ENCODE measurements around the gene CHCT1. TPM values are rescaled to one million over a fixed set of nuclear protein-coding genes. Genes with fewer than 3 reads are reported as not detected.
"Not testable (repeated sequence)": the region's sequence is repeated elsewhere in the genome, so short reads cannot be mapped to it uniquely, and the experiment has no call there.

The CHCT1 gene
- total RNA-seq, 2 experiments from 2014 or later = not detected

DNA sequence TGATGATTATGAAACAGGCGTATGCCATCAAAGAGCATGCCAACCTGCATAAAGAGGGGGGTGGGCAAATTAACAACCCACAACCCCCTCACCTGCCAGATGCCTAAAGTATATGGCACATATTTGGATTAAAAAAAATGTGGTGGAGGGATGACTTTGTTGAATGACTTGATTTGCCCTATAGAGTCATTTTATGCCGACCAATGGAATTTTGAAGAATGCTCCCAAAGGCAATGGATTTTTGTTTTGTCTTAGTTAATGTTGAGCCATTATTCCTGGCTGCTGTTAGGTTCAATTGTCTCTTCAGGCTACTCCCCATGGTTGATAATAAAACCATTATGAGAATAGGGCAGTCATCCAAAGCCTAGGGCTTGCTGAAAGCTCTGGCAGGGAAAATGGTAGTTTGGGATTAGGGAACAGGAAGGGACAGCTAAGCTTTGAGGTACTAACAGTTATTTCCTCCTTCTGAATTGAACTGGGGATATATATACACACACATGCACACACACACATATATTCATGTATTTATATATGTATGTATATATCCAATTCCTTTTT lies 5.8 kb upstream of the CHCT1 start:
- Histone ChIP-seq H3K4me1 (ENCODE audit: insufficient read depth, low read length, poor library complexity, severe bottlenecking) (no peaks in the 10 kb centered on the region), H4K20me1 (ENCODE audit: insufficient read depth, low read length) (no peaks in the 10 kb centered on the region), H3K79me2 (ENCODE audit: insufficient read depth, low read depth, low read length) (no peaks in the 10 kb centered on the region), H3K4me2 (ENCODE audit: low read length) (no peak overlapping the region), H3K36me3 (ENCODE audit: insufficient read depth, low read length) (no peaks in the 10 kb centered on the region), H3K9me2 (ENCODE audit: insufficient read depth, low read length) (no peaks in the 10 kb centered on the region), H3K27ac (ENCODE audit: low read depth, low read length, poor library complexity, severe bottlenecking) (no peak overlapping the region), H3K9me3 (ENCODE audit: low read length) (no peaks in the 10 kb centered on the region), H3K4me3 (ENCODE audit: low read depth, low read length, poor library complexity, severe bottlenecking) (no peak overlapping the region), H2AFZ (ENCODE audit: low read length) (no peak overlapping the region)
- TF ChIP-seq, protein P1, sequence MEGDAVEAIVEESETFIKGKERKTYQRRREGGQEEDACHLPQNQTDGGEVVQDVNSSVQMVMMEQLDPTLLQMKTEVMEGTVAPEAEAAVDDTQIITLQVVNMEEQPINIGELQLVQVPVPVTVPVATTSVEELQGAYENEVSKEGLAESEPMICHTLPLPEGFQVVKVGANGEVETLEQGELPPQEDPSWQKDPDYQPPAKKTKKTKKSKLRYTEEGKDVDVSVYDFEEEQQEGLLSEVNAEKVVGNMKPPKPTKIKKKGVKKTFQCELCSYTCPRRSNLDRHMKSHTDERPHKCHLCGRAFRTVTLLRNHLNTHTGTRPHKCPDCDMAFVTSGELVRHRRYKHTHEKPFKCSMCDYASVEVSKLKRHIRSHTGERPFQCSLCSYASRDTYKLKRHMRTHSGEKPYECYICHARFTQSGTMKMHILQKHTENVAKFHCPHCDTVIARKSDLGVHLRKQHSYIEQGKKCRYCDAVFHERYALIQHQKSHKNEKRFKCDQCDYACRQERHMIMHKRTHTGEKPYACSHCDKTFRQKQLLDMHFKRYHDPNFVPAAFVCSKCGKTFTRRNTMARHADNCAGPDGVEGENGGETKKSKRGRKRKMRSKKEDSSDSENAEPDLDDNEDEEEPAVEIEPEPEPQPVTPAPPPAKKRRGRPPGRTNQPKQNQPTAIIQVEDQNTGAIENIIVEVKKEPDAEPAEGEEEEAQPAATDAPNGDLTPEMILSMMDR (conservative IDR thresholded peaks at IDR 0.05; ENCODE audit: low read length) = no peak
- no peak for TF ChIP-seq EZH2phosphoT487 (IDR thresholded peaks at IDR 0.05; ENCODE audit: borderline replicate concordance, low read depth, low read length)
- DNase-seq (ENCODE audit: low spot score) = no peak
- intact Hi-C loops (cut with micrococcal nuclease; ENCODE audit: unreplicated experiment) = no loop called here
- ChIA-PET POLR2A (interaction anchor here (0.7 kb wide), 1 partner anchor 12 kb away, joined by 3 read pairs; no protein-coding TSS in a partner anchor), CTCF (ENCODE audit: unreplicated experiment) (no interaction called here)
- BruUV-seq (replicated peaks) = no TSS peak

DNA sequence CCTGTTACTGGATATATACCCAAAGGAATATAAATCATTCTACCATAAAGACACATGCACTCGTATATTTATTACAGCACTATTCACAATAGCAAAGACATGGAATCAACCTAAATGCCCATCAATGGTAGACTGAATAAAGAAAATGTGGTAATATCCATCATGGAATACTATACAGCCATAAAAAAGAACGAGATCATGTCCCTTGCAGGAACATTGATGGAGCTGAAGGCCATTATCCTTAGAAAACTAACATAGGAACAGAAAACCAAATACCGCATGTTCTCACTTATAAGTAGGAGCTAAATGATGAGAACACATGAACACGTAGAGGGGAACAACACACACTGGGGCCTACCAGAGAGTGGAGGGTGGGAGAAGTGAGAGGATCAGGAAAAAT lies 3.3 kb upstream of the CHCT1 start:
- CTCF ChIA-PET (ENCODE audit: unreplicated experiment); H3K9me2 ChIP-seq (ENCODE audit: insufficient read depth, low read length); H3K27ac ChIP-seq (ENCODE audit: low read depth, low read length, poor library complexity, severe bottlenecking); BruUV-seq (replicated peaks); H3K79me2 ChIP-seq (ENCODE audit: insufficient read depth, low read depth, low read length); H3K4me2 ChIP-seq (ENCODE audit: low read length); H3K4me1 ChIP-seq (ENCODE audit: insufficient read depth, low read length, poor library complexity, severe bottlenecking); H3K9me3 ChIP-seq (ENCODE audit: low read length); DNase-seq (ENCODE audit: low spot score); H4K20me1 ChIP-seq (ENCODE audit: insufficient read depth, low read length); H2AFZ ChIP-seq (ENCODE audit: low read length); POLR2A ChIA-PET; intact Hi-C loops (cut with micrococcal nuclease; ENCODE audit: unreplicated experiment); H3K4me3 ChIP-seq (ENCODE audit: low read depth, low read length, poor library complexity, severe bottlenecking); H3K36me3 ChIP-seq (ENCODE audit: insufficient read depth, low read length): not testable (repeated sequence)

DNA sequence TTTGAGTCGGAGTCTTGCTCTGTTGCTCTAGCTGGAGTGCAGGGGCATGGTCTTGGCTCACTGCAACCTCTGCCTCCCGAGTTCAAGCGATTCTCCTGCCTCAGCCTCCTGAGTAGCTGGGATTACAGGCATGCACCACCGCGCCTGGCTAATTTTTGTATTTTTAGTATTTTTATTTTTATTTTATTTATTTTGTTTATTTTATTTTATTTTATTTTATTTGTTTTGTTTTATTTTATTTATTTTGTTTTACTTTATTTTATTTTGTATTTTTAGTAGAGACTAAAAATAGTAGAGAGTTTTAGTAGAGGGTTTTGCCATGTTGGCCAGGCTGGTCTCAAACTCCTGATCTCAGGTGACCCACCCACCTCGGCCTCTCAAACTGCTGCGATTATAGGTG lies 2.4 kb upstream of the CHCT1 start:
- H3K4me1 ChIP-seq (ENCODE audit: insufficient read depth, low read length, poor library complexity, severe bottlenecking); H4K20me1 ChIP-seq (ENCODE audit: insufficient read depth, low read length); H3K27ac ChIP-seq (ENCODE audit: low read depth, low read length, poor library complexity, severe bottlenecking); H2AFZ ChIP-seq (ENCODE audit: low read length); BruUV-seq (replicated peaks); H3K9me3 ChIP-seq (ENCODE audit: low read length); CTCF ChIA-PET (ENCODE audit: unreplicated experiment); H3K9me2 ChIP-seq (ENCODE audit: insufficient read depth, low read length); H3K4me3 ChIP-seq (ENCODE audit: low read depth, low read length, poor library complexity, severe bottlenecking); DNase-seq (ENCODE audit: low spot score); H3K36me3 ChIP-seq (ENCODE audit: insufficient read depth, low read length); H3K4me2 ChIP-seq (ENCODE audit: low read length); H3K79me2 ChIP-seq (ENCODE audit: insufficient read depth, low read depth, low read length): not testable (repeated sequence)
- POLR2A ChIA-PET = interaction anchor here (0.7 kb wide), 1 partner anchor 11 kb away, joined by 4 read pairs; no protein-coding TSS in a partner anchor
- intact Hi-C loops (cut with micrococcal nuclease; ENCODE audit: unreplicated experiment) = loop anchor here (5.0 to 10.0 kb wide), 3 partner anchors 145 to 217 kb away; no protein-coding TSS in a partner anchor
